ENCODE results near the gene FCMR.

- no peak for TF ChIP-seq EZH2 (IDR thresholded peaks at IDR 0.05; ENCODE audit: low read length, unreplicated experiment)
- TF ChIP-seq CTCF (conservative IDR thresholded peaks at IDR 0.05; ENCODE audit: low read depth, low read length): no peak
- no peak for TF ChIP-seq EZH2phosphoT487 (IDR thresholded peaks at IDR 0.05; ENCODE audit: borderline replicate concordance, low read length)
Observed at GRCh38 chr1:206957639-206958038, 35.9 kb upstream of the FCMR start.

All from PC-3 (cell line).